Measurements from ENCODE around the gene SPEG. TPM values are rescaled to one million over a fixed set of nuclear protein-coding genes. Genes with fewer than 3 reads are reported as not detected.

The SPEG gene
- total RNA-seq, 4 donors from 2014 or later: 6.7 to 10.2 (median 8.1) TPM

GRCh38 chr2:219461669-219462068, 27.0 kb downstream of the SPEG start:
- no peak for TF ChIP-seq CTCF (IDR thresholded peaks at IDR 0.05)
- no peak for TF ChIP-seq EP300 (IDR thresholded peaks at IDR 0.05)
- TF ChIP-seq POLR2A (IDR thresholded peaks at IDR 0.05): no peak
- no peaks in the 10 kb centered on the region for H3K9me3 ChIP-seq
- H3K36me3 ChIP-seq: no peaks in the 10 kb centered on the region
- no peak overlapping the region for H3K4me3 ChIP-seq
- peaks cover 0 to 20% of the 10 kb centered on the region in 2 donors for H3K27me3 ChIP-seq
- H3K27ac ChIP-seq: no peak overlapping the region
- DNase-seq (ENCODE audit: low spot score in 2 of 2): no peak
- H3K4me1 ChIP-seq: peaks cover 0 to 23% (median 4%) of the 10 kb centered on the region in 4 donors
- 85 to 87% methylated on average over 14 of the region's 14 CpGs for WGBS, 2 donors

- TF ChIP-seq POLR2A (IDR thresholded peaks at IDR 0.05) (no peak), CTCF (IDR thresholded peaks at IDR 0.05) (no peak), EP300 (IDR thresholded peaks at IDR 0.05) (no peak)
- H3K4me3 ChIP-seq: no peak overlapping the region
- WGBS, 2 donors: 89 to 96% methylated on average over 8 to 9 of the region's 9 CpGs
- H3K27me3 ChIP-seq: peaks cover 0 to 20% of the 10 kb centered on the region in 2 donors
- H3K27ac ChIP-seq: no peak overlapping the region
- H3K4me1 ChIP-seq: peaks cover 0 to 23% (median 4%) of the 10 kb centered on the region in 4 donors
- DNase-seq (ENCODE audit: low spot score in 2 of 2): no peak
- H3K9me3 ChIP-seq: no peaks in the 10 kb centered on the region
- H3K36me3 ChIP-seq: no peaks in the 10 kb centered on the region
Measured at GRCh38 chr2:219462349-219462748, 27.7 kb downstream of the SPEG start.

GRCh38 chr2:219464286-219465032, 29.8 kb downstream of the SPEG start:
- peaks cover 0 to 13% of the 10 kb centered on the region in 2 donors for H3K27me3 ChIP-seq
- no peak overlapping the region for H3K27ac ChIP-seq
- no peak for DNase-seq (ENCODE audit: low spot score in 2 of 2)
- no peak overlapping the region for H3K4me3 ChIP-seq
- H3K36me3 ChIP-seq: no peaks in the 10 kb centered on the region
- no peaks in the 10 kb centered on the region for H3K9me3 ChIP-seq
- WGBS, 2 donors: 86 to 90% methylated on average over 20 to 21 of the region's 21 CpGs
- H3K4me1 ChIP-seq: peaks cover 0 to 22% (median 4%) of the 10 kb centered on the region in 4 donors
- no peak for TF ChIP-seq CTCF (IDR thresholded peaks at IDR 0.05)
- TF ChIP-seq POLR2A (IDR thresholded peaks at IDR 0.05): no peak
- TF ChIP-seq EP300 (IDR thresholded peaks at IDR 0.05): no peak

GRCh38 chr2:219465659-219466561, 31.3 kb downstream of the SPEG start:
- no peak for DNase-seq (ENCODE audit: low spot score in 2 of 2)
- Histone ChIP-seq H3K27me3 (no peaks in the 10 kb centered on the region), H3K36me3 (no peaks in the 10 kb centered on the region), H3K27ac (no peak overlapping the region), H3K4me1 (peaks cover 0 to 7% (median under 1%) of the 10 kb centered on the region in 4 donors), H3K4me3 (no peak overlapping the region), H3K9me3 (no peaks in the 10 kb centered on the region)
- TF ChIP-seq POLR2A (IDR thresholded peaks at IDR 0.05): no peak
- TF ChIP-seq CTCF (IDR thresholded peaks at IDR 0.05): no peak
- no peak for TF ChIP-seq EP300 (IDR thresholded peaks at IDR 0.05)
- 83 to 86% methylated on average over 38 to 47 of the region's 47 CpGs for WGBS, 2 donors

All from tibial nerve (tissue), 4 donors.